Stimulated activated CD8-positive, alpha-beta memory T cell treated with anti-CD3 and anti-CD28 coated beads, Interleukin-4, amount 100 ng/mL, for 24 hours (primary cell): Measurements from ENCODE around the gene ITGB8.

ENCODE experiments used
- DNase-seq: peaks from one replicate; pipeline ENCODE4 v3.0.0-alpha.2; 2020; ENCODE audit warnings: low read depth

Gene ITGB8

GRCh38 chr7:20310301-20310700, 20.4 kb upstream of the ITGB8 start:
- no peak for DNase-seq

- DNase-seq, result no peak
Observed at GRCh38 chr7:20310963-20311742, 19.5 kb upstream of the ITGB8 start.

GRCh38 chr7:20311743-20312042, 19.0 kb upstream of the ITGB8 start:
- DNase-seq, result no peak

GRCh38 chr7:20312562-20312961, 18.1 kb upstream of the ITGB8 start:
- no peak for DNase-seq

- DNase-seq, result no peak
Observed at GRCh38 chr7:20313626-20314025, 17.1 kb upstream of the ITGB8 start.

- DNase-seq, result no peak
Observed at GRCh38 chr7:20314198-20314597, 16.5 kb upstream of the ITGB8 start.

GRCh38 chr7:20316706-20317105, 14.0 kb upstream of the ITGB8 start:
- no peak for DNase-seq

- no peak for DNase-seq
Observed at GRCh38 chr7:20317413-20317812, 13.3 kb upstream of the ITGB8 start.

GRCh38 chr7:20318933-20319332, 11.8 kb upstream of the ITGB8 start:
- no peak for DNase-seq

- no peak for DNase-seq
Observed at GRCh38 chr7:20320322-20320721, 10.4 kb upstream of the ITGB8 start.

- DNase-seq, result no peak
Observed at GRCh38 chr7:20320786-20321185, 9.9 kb upstream of the ITGB8 start.

GRCh38 chr7:20323595-20323994, 7.1 kb upstream of the ITGB8 start:
- DNase-seq, result no peak

GRCh38 chr7:20326342-20326741, 4.4 kb upstream of the ITGB8 start:
- DNase-seq, result no peak

GRCh38 chr7:20327055-20327454, 3.6 kb upstream of the ITGB8 start:
- DNase-seq, result no peak

GRCh38 chr7:20328027-20328426, 2.7 kb upstream of the ITGB8 start:
- no peak for DNase-seq

GRCh38 chr7:20328692-20329091, 2.0 kb upstream of the ITGB8 start:
- no peak for DNase-seq

GRCh38 chr7:20329389-20330238, 1.1 kb upstream of the ITGB8 start:
- DNase-seq, result no peak

GRCh38 chr7:20330928-20331909, 519 bp downstream of the ITGB8 start:
- no peak for DNase-seq

GRCh38 chr7:20331910-20332813, 1.5 kb downstream of the ITGB8 start:
- DNase-seq, result no peak

- DNase-seq, result no peak
Observed at GRCh38 chr7:20338285-20338684, 7.6 kb downstream of the ITGB8 start.

GRCh38 chr7:20340839-20341238, 10.1 kb downstream of the ITGB8 start:
- no peak for DNase-seq
